A549 (cell line): ENCODE measurements around the gene PLEKHM2. TPM values are rescaled to one million over a fixed set of nuclear protein-coding genes. Genes with fewer than 3 reads are reported as not detected.

Experiments
- ATAC-seq, 2 experiments: fragments of 200-7000 bp in 1 of 2; fragments of >200 bp in 1 of 2; cut with Nextera tagmentation in 1 of 2; cut with Tn5 transposase in 1 of 2; 3 replicates each; pipeline versions ENCODE4 v1.8.0 to v1.9.1; 2018 to 2020; ENCODE audit warnings: mild to moderate bottlenecking in 1 of 2, moderate library complexity in 1 of 2
- CTCF ChIA-PET: fragments of 300-600 bp; sonication (Branson Sonifier 250); formaldehyde crosslinking; extraction: SDS; loops from one replicate; lab custom pipeline; 2021; ENCODE audit warnings: antibody characterized with exemption, inconsistent platforms; lab: Yijun Ruan, JAX
- POLR2A ChIA-PET: fragments of 350-600 bp; formaldehyde crosslinking; extraction: SDS; loops from one replicate; lab custom pipeline; 2021; ENCODE audit warnings: antibody characterized with exemption, inconsistent platforms; lab: Yijun Ruan, JAX
- DNase-seq, 2 experiments: peaks; one replicate each; pipeline versions ENCODE4 v3.0.0 to v3.0.0-alpha.2; 2011 to 2016; ENCODE audit warnings: low read depth in 1 of 2, low spot score in 1 of 2
- FAIRE-seq: peaks from 2 replicates; lab custom pipeline; 2011; peaks lifted over from hg19 to GRCh38; lab: Jason Lieb, UNC
- H3K27ac ChIP-seq, 2 experiments: fragments of >200 bp; sonication (Bioruptor Twin); formaldehyde crosslinking; 3 replicates each; pipeline ENCODE4 v1.5.1; 2016 to 2017
- H3K4me1 ChIP-seq: fragments of >200 bp; sonication (Bioruptor Twin); formaldehyde crosslinking; 3 replicates; pipeline ENCODE4 v1.6.1; 2016
- H3K4me2 ChIP-seq: fragments of >200 bp; sonication (Bioruptor Twin); formaldehyde crosslinking; 3 replicates; pipeline ENCODE4 v1.6.1; 2016
- H3K4me3 ChIP-seq: fragments of >200 bp; sonication (Bioruptor Twin); formaldehyde crosslinking; 3 replicates; pipeline ENCODE4 v1.5.1; 2016
- H3K9me3 ChIP-seq: fragments of >200 bp; sonication (Bioruptor Twin); formaldehyde crosslinking; 3 replicates; pipeline ENCODE4 v1.6.1; 2016
- CBX8 ChIP-seq: fragments of 200-600 bp; sonication (generic); IDR thresholded peaks from 2 replicates; pipeline ENCODE4 v1.6.1; 2016
- CHD4 ChIP-seq: fragments of 200-600 bp; sonication (generic); IDR thresholded peaks from 2 replicates; pipeline ENCODE4 v1.6.1; 2016; ENCODE audit warnings: antibody characterized with exemption, mild to moderate bottlenecking, borderline replicate concordance
- FOSL2 ChIP-seq, 2 experiments: fragments of 450-650 bp in 1 of 2; fragments of >200 bp in 1 of 2; sonication (Bioruptor Twin) in 1 of 2; formaldehyde crosslinking; IDR thresholded peaks; 2 replicates each; pipeline versions ENCODE4 v1.5.0 to v1.6.1; 2016 to 2020; ENCODE audit warnings: mild to moderate bottlenecking in 1 of 2, moderate library complexity in 1 of 2
- FOXS1 ChIP-seq: fragments of 250-450 bp; sonication (Bioruptor Pico); IDR thresholded peaks from 2 replicates; pipeline ENCODE4 v1.5.0; 2020; ENCODE audit warnings: mild to moderate bottlenecking, moderate library complexity
- HDAC2 ChIP-seq: fragments of 200-600 bp; sonication (generic); IDR thresholded peaks from 2 replicates; pipeline ENCODE4 v1.6.1; 2016
- HES2 ChIP-seq: fragments of >200 bp; sonication (Bioruptor Twin); formaldehyde crosslinking; IDR thresholded peaks from 2 replicates; pipeline ENCODE4 v1.6.1; 2016
- HEYL ChIP-seq: fragments of 250-450 bp; sonication (Bioruptor Pico); IDR thresholded peaks from 2 replicates; pipeline ENCODE4 v1.8.0; 2021; ENCODE audit warnings: mild to moderate bottlenecking, moderate library complexity
- HMGXB4 ChIP-seq: fragments of 250-450 bp; sonication (Bioruptor Pico); IDR thresholded peaks from 2 replicates; pipeline ENCODE4 v1.5.0; 2021; ENCODE audit warnings: mild to moderate bottlenecking, moderate library complexity, borderline replicate concordance
- HOXA7 ChIP-seq: fragments of 250-450 bp; sonication (Bioruptor Pico); IDR thresholded peaks from 2 replicates; pipeline ENCODE4 v1.5.0; 2020; ENCODE audit warnings: mild to moderate bottlenecking, moderate library complexity
- HOXB13 ChIP-seq: fragments of 250-450 bp; sonication (Bioruptor Pico); IDR thresholded peaks from 2 replicates; pipeline ENCODE4 v1.5.0; 2020; ENCODE audit warnings: low read depth, mild to moderate bottlenecking, moderate library complexity
- MAFK ChIP-seq: fragments of 450-650 bp; IDR thresholded peaks from 2 replicates; pipeline ENCODE4 v1.6.1; 2014; ENCODE audit not compliant: partially characterized antibody
- MAX ChIP-seq: IDR thresholded peaks from 2 replicates; pipeline ENCODE4 v1.6.1; 2012
- MYC ChIP-seq: IDR thresholded peaks from 2 replicates; pipeline ENCODE4 v1.6.1; 2012; ENCODE audit warnings: mild to moderate bottlenecking, inconsistent platforms, low read length, improper control_type of control experiment, borderline replicate concordance
- NFE2L2 ChIP-seq: fragments of 150-350 bp; conservative IDR thresholded peaks from 2 replicates; pipeline ENCODE4 v1.6.1; 2014; ENCODE audit warnings: low read length
- NR3C1 ChIP-seq: fragments of >200 bp; sonication (Bioruptor Twin); formaldehyde crosslinking; IDR thresholded peaks from 3 replicates; pipeline ENCODE4 v1.6.1; 2017
- POLR2AphosphoS2 ChIP-seq: conservative IDR thresholded peaks from 2 replicates; pipeline ENCODE4 v1.6.1; 2012; ENCODE audit warnings: low read length, improper control_type of control experiment, inconsistent platforms
- RAD21 ChIP-seq, 2 experiments: fragments of >200 bp in 1 of 2; sonication (Bioruptor Twin) in 1 of 2; formaldehyde crosslinking in 1 of 2; IDR thresholded peaks in 1 of 2; conservative IDR thresholded peaks in 1 of 2; 2 replicates in 1 of 2; 3 replicates in 1 of 2; pipeline ENCODE4 v1.6.1; 2012 to 2018; ENCODE audit warnings: inconsistent platforms in 1 of 2
- REST ChIP-seq: fragments of 200-600 bp; sonication (generic); IDR thresholded peaks from 2 replicates; pipeline ENCODE4 v1.6.1; 2016; ENCODE audit warnings: antibody characterized with exemption, mild to moderate bottlenecking, moderate library complexity
- RFX5 ChIP-seq: fragments of 450-650 bp; IDR thresholded peaks from 2 replicates; pipeline ENCODE4 v1.7.1; 2014; ENCODE audit warnings: antibody characterized with exemption, mild to moderate bottlenecking, moderate library complexity
- RNF2 ChIP-seq: fragments of 200-600 bp; sonication (generic); IDR thresholded peaks from 2 replicates; pipeline ENCODE4 v1.6.1; 2016; ENCODE audit warnings: low read depth, mild to moderate bottlenecking, antibody characterized with exemption, moderate library complexity, borderline replicate concordance
- SREBF2 ChIP-seq: fragments of 450-650 bp; IDR thresholded peaks from 2 replicates; pipeline ENCODE4 v1.6.1; 2014; ENCODE audit warnings: mild to moderate bottlenecking, moderate library complexity
- ZFP36 ChIP-seq: fragments of 450-650 bp; IDR thresholded peaks from 2 replicates; pipeline ENCODE4 v1.6.1; 2014; ENCODE audit warnings: borderline replicate concordance; ENCODE audit not compliant: partially characterized antibody
- ZNF302 ChIP-seq: fragments of 250-450 bp; sonication (Bioruptor Pico); IDR thresholded peaks from 2 replicates; pipeline ENCODE4 v1.9.0; 2021; ENCODE audit warnings: inconsistent platforms, mild to moderate bottlenecking, moderate library complexity
- WGBS: methylation state at CpG from one replicate; pipeline ENCODE4 v1.1.6; 2017; ENCODE audit errors: missing lambda C conversion rate; 5-methylcytosine and 5-hydroxymethylcytosine counted together
- polyA plus RNA-seq, 4 experiments: library from polyadenylated mRNA; depleted of rRNA in 3 of 4; stranded (reverse); fragments of >200 nt; fragmentation: RNase III in 1 of 4; extraction: RNeasy Plus Mini Kit Qiagen cat#74134 plus additional on column Dnase treatment in 1 of 4; gene quantifications; 2 replicates in 3 of 4; 3 replicates in 1 of 4; pipeline ENCODE4 v1.2.3, GENCODE V29; 2011 to 2017

PLEKHM2 gene
- polyA plus RNA-seq, 2 of the 4 experiments (the other 2 are of a cell fraction) = 14.7 to 21.5 TPM

- POLR2A ChIA-PET = interaction anchor here (0.5 kb wide), 1 partner anchor 109 kb away, joined by 4 read pairs; no protein-coding TSS in a partner anchor
- no peak for ATAC-seq
- 83% methylated on average over 12 of the region's 12 CpGs for WGBS
- peak overlapping the region; percentile 34; the same call in 1 of the 3 replicates for H3K4me2 ChIP-seq
- no peak for DNase-seq
- peak overlapping the region; percentile 49 to 68; a peak in 5 of 6 replicates for H3K27ac ChIP-seq
- TF ChIP-seq HES2 (no peak), HOXA7 (no peak), MAX (no peak), ZNF302 (no peak), SREBF2 (no peak)
- TF ChIP-seq, all 56 proteins: peak for 0
- FAIRE-seq = no peak
- Histone ChIP-seq H3K4me1 (peaks cover 39% of the 10 kb centered on the region), H3K4me3 (no peak overlapping the region), H3K9me3 (no peaks in the 10 kb centered on the region)
- CTCF ChIA-PET = interaction anchor here (0.7 kb wide), 1 partner anchor 60 kb away, joined by 4 read pairs; no protein-coding TSS in a partner anchor
Measured at GRCh38 chr1:15681349-15682292, 2.5 kb upstream of the PLEKHM2 start.

GRCh38 chr1:15682936-15683341 is 1.2 kb upstream of the PLEKHM2 start:
- Histone ChIP-seq H3K27ac (peak overlapping the region in 1 of 2 experiments; percentile 98; a peak in 4 of 6 replicates), H3K4me3 (no peak overlapping the region)
- no peak for FAIRE-seq
- POLR2A ChIA-PET = no interaction called here
- CTCF ChIA-PET = no interaction called here
- TF ChIP-seq POLR2AphosphoS2 = no peak
- TF ChIP-seq SREBF2 = no peak
- TF ChIP-seq HDAC2 = no peak
- TF ChIP-seq ZNF302 = no peak
- TF ChIP-seq RNF2 = no peak
- TF ChIP-seq FOXS1 = no peak
- TF ChIP-seq HEYL = no peak
- TF ChIP-seq RFX5 = no peak
- no peak for TF ChIP-seq CBX8
- TF ChIP-seq NR3C1 = no peak
- TF ChIP-seq, all 56 proteins: peak for 0
- no peak overlapping the region for H3K4me2 ChIP-seq
- 100% methylated on average over 2 of the region's 4 CpGs for WGBS
- peaks cover 39% of the 10 kb centered on the region for H3K4me1 ChIP-seq
- no peaks in the 10 kb centered on the region for H3K9me3 ChIP-seq
- ATAC-seq (no peak), DNase-seq (no peak)

GRCh38 chr1:15683345-15684039 is 628 bp upstream of the PLEKHM2 start:
- Histone ChIP-seq H3K4me1 (peaks cover 39% of the 10 kb centered on the region), H3K27ac (peak overlapping the region; percentile 98), H3K4me3 (peak overlapping the region; percentile 91), H3K9me3 (no peaks in the 10 kb centered on the region), H3K4me2 (peak overlapping the region; percentile 92)
- no peak for FAIRE-seq
- 48% methylated on average over 4 of the region's 18 CpGs for WGBS
- no peak for ATAC-seq
- ChIA-PET CTCF (no interaction called here), POLR2A (no interaction called here)
- no peak for DNase-seq
- TF ChIP-seq MYC = no peak
- no peak for TF ChIP-seq FOSL2 (IDR thresholded peaks at IDR 0.05)
- no peak for TF ChIP-seq FOSL2 (CRISPR knock-in tag; IDR thresholded peaks at IDR 0.05)
- TF ChIP-seq FOXS1 = no peak
- TF ChIP-seq RNF2 = no peak
- no peak for TF ChIP-seq MAFK
- TF ChIP-seq ZFP36 = no peak
- TF ChIP-seq HOXB13 (CRISPR knock-in tag) = no peak
- no peak for TF ChIP-seq HMGXB4 (CRISPR knock-in tag)
- TF ChIP-seq RAD21 (conservative IDR thresholded peaks at IDR 0.05 in 1 of 2, IDR thresholded peaks at IDR 0.05 in 1 of 2) = no peak
- no peak for TF ChIP-seq NR3C1
- TF ChIP-seq NFE2L2 = no peak
- TF ChIP-seq REST = no peak
- no peak for TF ChIP-seq CHD4
